H1 (cell line): Measurements from ENCODE around the gene NUP188. TPM values are rescaled to one million over a fixed set of nuclear protein-coding genes. Genes with fewer than 3 reads are reported as not detected.
A peak's percentile ranks its signal among the peaks of the same experiment; 100 is the strongest.

Experiments used
- CTCF ChIA-PET: fragments of 300-600 bp; sonication (Branson Sonifier 250); formaldehyde crosslinking; loops from one replicate; lab custom pipeline; 2021; ENCODE audit not compliant: partially characterized antibody; lab: Charles Lee
- POLR2A ChIA-PET: fragments of 300-600 bp; sonication (Branson Sonifier 250); formaldehyde crosslinking; loops from one replicate; lab custom pipeline; 2021; ENCODE audit warnings: inconsistent platforms; ENCODE audit not compliant: partially characterized antibody; lab: Charles Lee
- DNase-seq, 2 experiments: peaks; one replicate each; pipeline versions ENCODE4 v3.0.0 to v3.0.0-alpha.2; 2010 to 2022; ENCODE audit warnings: low spot score in 2 of 2, low read depth in 1 of 2, mixed read lengths in 1 of 2
- FAIRE-seq: peaks from 2 replicates; lab custom pipeline; 2011; peaks lifted over from hg19 to GRCh38; lab: Jason Lieb, UNC
- H2AFZ ChIP-seq: 2 replicates; pipeline ENCODE4 v1.8.1; 2012; ENCODE audit warnings: low read length, inconsistent platforms
- H2AK5ac ChIP-seq: 2 replicates; pipeline ENCODE4 v1.6.1; 2013; ENCODE audit warnings: low read depth, low read length
- H2BK120ac ChIP-seq: replicated peaks from 2 replicates; pipeline ENCODE3; 2013; ENCODE audit warnings: low read depth, low read length, inconsistent platforms
- H2BK12ac ChIP-seq: 2 replicates; pipeline ENCODE4 v1.6.1; 2013; ENCODE audit warnings: low read depth, low read length
- H2BK15ac ChIP-seq: 2 replicates; pipeline ENCODE4 v1.6.1; 2013; ENCODE audit warnings: low read length
- H2BK20ac ChIP-seq: 2 replicates; pipeline ENCODE4 v1.6.1; 2013; ENCODE audit warnings: low read length
- H2BK5ac ChIP-seq: 2 replicates; pipeline ENCODE4 v1.6.1; 2013; ENCODE audit warnings: low read depth, low read length
- H3K14ac ChIP-seq: 2 replicates; pipeline ENCODE4 v1.6.1; 2013; ENCODE audit warnings: inconsistent platforms; ENCODE audit not compliant: insufficient read length
- H3K18ac ChIP-seq: 2 replicates; pipeline ENCODE4 v1.6.1; 2013; ENCODE audit warnings: low read length; ENCODE audit errors: extremely low read depth
- H3K23ac ChIP-seq: 2 replicates; pipeline ENCODE4 v1.6.1; 2013; ENCODE audit warnings: inconsistent platforms; ENCODE audit not compliant: insufficient read length
- H3K23me2 ChIP-seq: 2 replicates; pipeline ENCODE4 v1.6.1; 2013; ENCODE audit warnings: low read depth, low read length
- H3K27ac ChIP-seq: 2 replicates; pipeline ENCODE4 v1.6.1; 2011; ENCODE audit warnings: low read depth, low read length, inconsistent platforms
- H3K27me3 ChIP-seq, 4 experiments: replicated peaks in 1 of 4; 1 replicate in 1 of 4; 2 replicates in 3 of 4; pipeline versions ENCODE4 v1.6.1 to v1.8.1; 2011 to 2013; ENCODE audit warnings: low read length in 3 of 4, mild to moderate bottlenecking in 3 of 4, inconsistent platforms in 2 of 4, mixed read lengths in 2 of 4, moderate library complexity in 1 of 4; ENCODE audit not compliant: control insufficient read depth in 3 of 4, insufficient read depth in 3 of 4; ENCODE audit errors: extremely low read depth in 1 of 4
- H3K36me3 ChIP-seq, 4 experiments: 2 replicates each; pipeline versions ENCODE4 v1.6.1 to v1.8.1; 2011 to 2013; ENCODE audit warnings: mild to moderate bottlenecking in 4 of 4, low read length in 3 of 4, moderate library complexity in 2 of 4, control low read depth in 1 of 4, inconsistent platforms in 1 of 4; ENCODE audit not compliant: insufficient read depth in 4 of 4, control insufficient read depth in 2 of 4
- H3K4ac ChIP-seq: replicated peaks from 2 replicates; pipeline ENCODE3; 2013; ENCODE audit warnings: low read length, low read depth, mixed read lengths, inconsistent platforms; ENCODE audit not compliant: insufficient read length
- H3K4me1 ChIP-seq, 4 experiments: replicated peaks in 1 of 4; 1 replicate in 1 of 4; 2 replicates in 3 of 4; pipeline versions ENCODE4 v1.6.1 to v1.8.1; 2011 to 2013; ENCODE audit warnings: low read length in 3 of 4, inconsistent platforms in 2 of 4, mixed read lengths in 1 of 4; ENCODE audit not compliant: insufficient read depth in 4 of 4, control insufficient read depth in 3 of 4
- H3K4me2 ChIP-seq, 2 experiments: 2 replicates each; pipeline versions ENCODE4 v1.6.1 to v1.8.1; 2011 to 2013; ENCODE audit warnings: low read depth in 2 of 2, low read length in 2 of 2, control low read depth in 1 of 2, inconsistent platforms in 1 of 2, mild to moderate bottlenecking in 1 of 2; ENCODE audit not compliant: insufficient read depth in 1 of 2
- H3K4me3 ChIP-seq, 4 experiments: fragments of 200-600, 300-600 bp in 1 of 4; sonication (generic), shearing (Covaris generic), sonication (Bioruptor Twin) in 1 of 4; 2 replicates each; pipeline versions ENCODE4 v1.5.1 to v1.8.1; 2011 to 2016; ENCODE audit warnings: low read length in 4 of 4, low read depth in 3 of 4, control low read depth in 2 of 4, inconsistent platforms in 2 of 4, mild to moderate bottlenecking in 2 of 4, mixed read lengths in 1 of 4, moderate library complexity in 1 of 4; ENCODE audit not compliant: insufficient read depth in 2 of 4; ENCODE audit errors: extremely low read depth in 1 of 4
- H3K56ac ChIP-seq: replicated peaks from 2 replicates; pipeline ENCODE3; 2013; ENCODE audit warnings: low read depth, mild to moderate bottlenecking, mixed read lengths, low read length, inconsistent platforms; ENCODE audit not compliant: insufficient read length
- H3K79me1 ChIP-seq: 2 replicates; pipeline ENCODE4 v1.6.1; 2013; ENCODE audit warnings: low read depth, low read length, control low read depth
- H3K79me2 ChIP-seq, 2 experiments: 2 replicates each; pipeline versions ENCODE4 v1.6.1 to v1.8.1; 2012 to 2013; ENCODE audit warnings: low read length in 2 of 2, mild to moderate bottlenecking in 2 of 2, inconsistent platforms in 1 of 2; ENCODE audit not compliant: insufficient read depth in 2 of 2, control insufficient read depth in 1 of 2
- H3K9ac ChIP-seq, 4 experiments: replicated peaks in 1 of 4; 1 replicate in 1 of 4; 2 replicates in 3 of 4; pipeline versions ENCODE4 v1.6.1 to v1.8.1; 2011 to 2013; ENCODE audit warnings: low read depth in 3 of 4, low read length in 3 of 4, control low read depth in 2 of 4, mild to moderate bottlenecking in 2 of 4, moderate library complexity in 2 of 4, inconsistent platforms in 1 of 4; ENCODE audit errors: extremely low read depth in 1 of 4
- H3K9me3 ChIP-seq, 2 experiments: 2 replicates each; pipeline versions ENCODE4 v1.6.1 to v1.8.1; 2012 to 2013; ENCODE audit warnings: mild to moderate bottlenecking in 2 of 2, moderate library complexity in 2 of 2, control low read depth in 1 of 2, inconsistent platforms in 1 of 2, low read depth in 1 of 2, low read length in 1 of 2, mixed read lengths in 1 of 2; ENCODE audit not compliant: insufficient read depth in 2 of 2
- H4K20me1 ChIP-seq, 2 experiments: replicated peaks in 1 of 2; 2 replicates each; pipeline versions ENCODE3 to v1.8.1; 2011 to 2013; ENCODE audit warnings: inconsistent platforms in 2 of 2, low read length in 2 of 2, mild to moderate bottlenecking in 1 of 2; ENCODE audit not compliant: insufficient read depth in 2 of 2, control insufficient read depth in 1 of 2
- H4K5ac ChIP-seq: 2 replicates; pipeline ENCODE4 v1.6.1; 2013; ENCODE audit warnings: low read length, low read depth, mixed read lengths, inconsistent platforms; ENCODE audit not compliant: insufficient read length
- H4K8ac ChIP-seq: 2 replicates; pipeline ENCODE4 v1.8.0; 2013; ENCODE audit warnings: mild to moderate bottlenecking, moderate library complexity, low read length, inconsistent platforms; ENCODE audit not compliant: insufficient read depth; ENCODE audit errors: extremely low read depth
- H4K91ac ChIP-seq: replicated peaks from 2 replicates; pipeline ENCODE3; 2013; ENCODE audit warnings: low read length, mixed read lengths, inconsistent platforms; ENCODE audit not compliant: insufficient read length
- ATF2 ChIP-seq: IDR thresholded peaks from 2 replicates; pipeline ENCODE4 v1.6.1; 2012; ENCODE audit warnings: low read length, inconsistent platforms
- CEBPB ChIP-seq: IDR thresholded peaks from 2 replicates; pipeline ENCODE4 v1.6.1; 2012; ENCODE audit warnings: low read depth, low read length
- CHD1 ChIP-seq: IDR thresholded peaks from 2 replicates; pipeline ENCODE4 v1.6.1; 2012; ENCODE audit warnings: low read depth, low read length, improper control_type of control experiment
- CTCF ChIP-seq, 3 experiments: IDR thresholded peaks; 1 replicate in 2 of 3; 2 replicates in 1 of 3; pipeline versions ENCODE4 v1.5.1 to v1.6.1; 2011; ENCODE audit warnings: low read length in 3 of 3, mild to moderate bottlenecking in 3 of 3, inconsistent platforms in 2 of 3, low read depth in 1 of 3, moderate library complexity in 1 of 3; ENCODE audit not compliant: insufficient read depth in 1 of 3; ENCODE audit errors: control extremely low read depth in 1 of 3
- SAP30 ChIP-seq: fragments of 300-600 bp; sonication (generic); IDR thresholded peaks from 2 replicates; pipeline ENCODE4 v1.7.1; 2012; ENCODE audit warnings: low read length, moderate library complexity, mild to moderate bottlenecking, inconsistent platforms; ENCODE audit not compliant: insufficient read depth, insufficient replicate concordance
- SIN3A ChIP-seq, 2 experiments: IDR thresholded peaks in 1 of 2; conservative IDR thresholded peaks in 1 of 2; 2 replicates each; pipeline ENCODE4 v1.6.1; 2011 to 2012; ENCODE audit warnings: low read length in 2 of 2, improper control_type of control experiment in 1 of 2, low read depth in 1 of 2, mild to moderate bottlenecking in 1 of 2
- WGBS, 2 experiments: shearing (Covaris generic) in 1 of 2; methylation state at CpG; one replicate each; pipeline versions ENCODE4 v1.1.6 to v1.1.7; 2013 to 2015; ENCODE audit warnings: low lambda C conversion rate in 2 of 2, mixed read lengths in 2 of 2, inconsistent platforms in 1 of 2, low coverage in 1 of 2, missing lambda C conversion rate in 1 of 2; ENCODE audit not compliant: insufficient replicate concordance in 2 of 2, insufficient coverage in 1 of 2, insufficient read length in 1 of 2; ENCODE audit errors: extremely low coverage in 1 of 2, missing lambda C conversion rate in 1 of 2; 5-methylcytosine and 5-hydroxymethylcytosine counted together
- polyA plus RNA-seq, 7 experiments: library from polyadenylated mRNA; depleted of rRNA in 3 of 7; stranded (reverse) in 5 of 7; unstranded in 2 of 7; fragments of >200 nt in 5 of 7; fragments of 200-250 nt in 2 of 7; gene quantifications; 1 replicate in 5 of 7; 2 replicates in 1 of 7; 4 replicates in 1 of 7; pipeline versions ENCODE4 v1.2.1 to v1.2.3, GENCODE V29; 2011 to 2013; ENCODE audit warnings: missing spikeins in 2 of 7, mixed read lengths in 2 of 7
- total RNA-seq: library from RNA; stranded (reverse); fragmentation: NEBNext Ultra II Directional; extraction: Animal tissue kit (Norgen Biotek cat#: 25700); gene quantifications from 2 replicates; pipeline ENCODE4 v1.2.1, GENCODE V29; 2021

Gene NUP188
- total and polyA plus RNA-seq, 2 of the 8 experiments (the other 6 are each of a cell fraction or from before 2014, with no cell fraction given), result 90.1 to 111 TPM

GRCh38 chr9:129036241-129036922 is 88.9 kb downstream of the NUP188 start, which contains the start of gene MIGA2:
Gene MIGA2, plus strand, starts transcription at chr9:129036626. Its CDS starts 3,969 bp downstream, at chr9:129040595.
- DNase-seq (peak; percentile 90 to 95), FAIRE-seq (peak; percentile 60)
- peaks cover 0 to 3% (median 1%) of the 10 kb centered on the region in 4 experiments; a peak in 3 of 8 replicates for H3K36me3 ChIP-seq
- H3K56ac ChIP-seq, result peak within 1 kb of the TSS; percentile 30
- no peaks in the 10 kb centered on the region for H3K27me3 ChIP-seq
- no peak within 1 kb of the TSS for H2BK20ac ChIP-seq
- POLR2A ChIA-PET, result interaction anchor here (0.6 to 1.1 kb wide), 6 partner anchors 14 to 476 kb away, joined by 3 to 7 read pairs (median 4); no protein-coding TSS in a partner anchor
- peaks cover 7% of the 10 kb centered on the region for H3K23me2 ChIP-seq
- no peak within 1 kb of the TSS for H2AK5ac ChIP-seq
- peak within 1 kb of the TSS; percentile 66 for H3K4ac ChIP-seq
- peaks cover 7% of the 10 kb centered on the region for H3K79me1 ChIP-seq
- H4K8ac ChIP-seq, result peak within 1 kb of the TSS; percentile 1; the same call in 1 of the 2 replicates
- no peak within 1 kb of the TSS for H2BK12ac ChIP-seq
- no peak within 1 kb of the TSS; the same call in 1 of the 2 replicates for H3K18ac ChIP-seq
- H3K9me3 ChIP-seq, result no peaks in the 10 kb centered on the region
- H3K4me1 ChIP-seq, result peaks cover 0 to 10% (median 5%) of the 10 kb centered on the region in 4 experiments; a peak in 5 of 7 replicates
- peak within 1 kb of the TSS; percentile 78 to 89 for H3K4me2 ChIP-seq
- H4K5ac ChIP-seq, result peak within 1 kb of the TSS; percentile 5
- WGBS, 2 experiments, result 2% methylated on average over 38 of the region's 49 CpGs; no CpG with 5 or more reads in 1 of the 2 experiments
- H2BK5ac ChIP-seq, result no peak within 1 kb of the TSS; the same call in 1 of the 2 replicates
- H3K23ac ChIP-seq, result no peak within 1 kb of the TSS
- H3K9ac ChIP-seq, result peak within 1 kb of the TSS; percentile 51 to 65 (median 63)
- no peak within 1 kb of the TSS for H3K27ac ChIP-seq
- H3K14ac ChIP-seq, result no peak within 1 kb of the TSS
- no peak within 1 kb of the TSS for H2BK120ac ChIP-seq
- H2AFZ ChIP-seq, result no peak within 1 kb of the TSS
- peak within 1 kb of the TSS; percentile 87 to 97 (median 90) for H3K4me3 ChIP-seq
- CTCF ChIA-PET, result interaction anchor here (1.3 to 1.6 kb wide), 2 partner anchors 26 to 29 kb away, joined by 3 to 7 read pairs; no protein-coding TSS in a partner anchor
- H4K20me1 ChIP-seq, result peaks cover 0 to 5% of the 10 kb centered on the region in 2 experiments
- H3K79me2 ChIP-seq, result peaks cover 0 to 23% of the 10 kb centered on the region in 2 experiments; a peak in 2 of 4 replicates
- 0 out of 2 replicates have a peak within 1 kb of the TSS, but pooled peaks have one; percentile 46 for H2BK15ac ChIP-seq
- no peak within 1 kb of the TSS for H4K91ac ChIP-seq
- TF ChIP-seq CTCF (IDR thresholded peaks at IDR 0.05; ENCODE audit: control extremely low read depth in 1 of 3, insufficient read depth in 1 of 3, low read depth in 1 of 3, low read length in 3 of 3), result peak in 1 of 3 experiments; percentile 8; a peak in 1 of 4 replicates
- no peak for TF ChIP-seq CHD1
- TF ChIP-seq SIN3A (conservative IDR thresholded peaks at IDR 0.05 in 1 of 2, IDR thresholded peaks at IDR 0.05 in 1 of 2; ENCODE audit: low read depth in 1 of 2, low read length in 2 of 2), result peak; percentile 57 to 82; a peak in 2 of 4 replicates
- TF ChIP-seq CEBPB, result peak; percentile 41; the same call in 1 of the 2 replicates
- no peak for TF ChIP-seq ATF2
- TF ChIP-seq SAP30, result no peak
